K562 (cell line): ENCODE data around the gene CDC37. TPM values are rescaled to one million over a fixed set of nuclear protein-coding genes. Genes with fewer than 3 reads are reported as not detected.

ENCODE experiments used
- BCOR ChIP-seq: fragments of 450-650 bp; IDR thresholded peaks from 2 replicates; pipeline ENCODE4 v1.6.1; 2016
- BHLHE40 ChIP-seq: IDR thresholded peaks from 2 replicates; pipeline ENCODE4 v1.6.1; 2011; ENCODE audit warnings: low read length, improper control_type of control experiment
- EHMT2 ChIP-seq: fragments of 450-650 bp; IDR thresholded peaks from 2 replicates; pipeline ENCODE4 v1.6.1; 2018; ENCODE audit warnings: antibody characterized with exemption
- FOXK2 ChIP-seq, 2 experiments: fragments of 450-650 bp; IDR thresholded peaks in 1 of 2; conservative IDR thresholded peaks in 1 of 2; 2 replicates each; pipeline ENCODE4 v1.6.1; 2016; ENCODE audit warnings: low read depth in 2 of 2, mild to moderate bottlenecking in 1 of 2
- MEIS2 ChIP-seq: fragments of 450-650 bp; IDR thresholded peaks from 2 replicates; pipeline ENCODE4 v1.6.1; 2014; ENCODE audit warnings: mild to moderate bottlenecking; ENCODE audit not compliant: partially characterized antibody
- PYGO2 ChIP-seq: fragments of 450-650 bp; IDR thresholded peaks from 2 replicates; pipeline ENCODE4 v1.6.1; 2016; ENCODE audit warnings: mild to moderate bottlenecking, missing genetic modification characterization, moderate library complexity, missing compliant biosample characterization
- TAF15 ChIP-seq: fragments of 200-400 bp; formaldehyde crosslinking; IDR thresholded peaks from 2 replicates; pipeline ENCODE4 v1.6.1; 2017; ENCODE audit warnings: mild to moderate bottlenecking, low read depth, low read length, moderate library complexity
- TBL1XR1 ChIP-seq, 2 experiments: IDR thresholded peaks; 2 replicates each; pipeline ENCODE4 v1.6.1; 2012; ENCODE audit warnings: improper control_type of control experiment in 2 of 2, low read length in 2 of 2, mild to moderate bottlenecking in 1 of 2
- ZNF316 ChIP-seq: fragments of 450-650 bp; IDR thresholded peaks from 2 replicates; pipeline ENCODE4 v1.6.1; 2016
- ZNF561 ChIP-seq: fragments of 450-650 bp; formaldehyde crosslinking; conservative IDR thresholded peaks from 2 replicates; pipeline ENCODE4 v1.4.0; 2020; ENCODE audit warnings: mild to moderate bottlenecking, moderate library complexity
- ZNF766 ChIP-seq: fragments of 200-800 bp; sonication (Bioruptor generic); conservative IDR thresholded peaks from 2 replicates; pipeline ENCODE4 v1.6.1; 2016; ENCODE audit warnings: missing genetic modification characterization, missing compliant biosample characterization
- ZZZ3 ChIP-seq: fragments of 450-650 bp; IDR thresholded peaks from 2 replicates; pipeline ENCODE4 v1.6.1; 2016; ENCODE audit warnings: antibody characterized with exemption, mild to moderate bottlenecking, moderate library complexity
- polyA plus RNA-seq, 8 experiments: library from polyadenylated mRNA; depleted of rRNA in 4 of 8; stranded (reverse) in 5 of 8; unstranded in 3 of 8; fragments of >200 nt; fragmentation: Nextera tagmentation in 2 of 8; fragmentation: Illumina TruSeq in 1 of 8; extraction: Ambion mirVana in 2 of 8; extraction: Trizol in 1 of 8; gene quantifications; 2 replicates each; pipeline versions ENCODE4 v1.2.1 to v1.2.3, GENCODE V29; 2011 to 2014; ENCODE audit warnings: inconsistent platforms in 1 of 8, missing spikeins in 1 of 8
- total RNA-seq, 7 experiments: library from RNA; depleted of rRNA in 6 of 7; stranded (reverse); fragments of >200 nt in 6 of 7; fragmentation: Illumina TruSeq in 2 of 7; extraction: Trizol in 2 of 7; gene quantifications; 2 replicates each; pipeline versions ENCODE4 v1.2.1 to v1.2.3, GENCODE V29; 2011 to 2021; ENCODE audit warnings: low replicate concordance in 1 of 7
- TF ChIP-seq, protein P1 (sequence below): sonication (generic); IDR thresholded peaks from 2 replicates; pipeline ENCODE4 v1.6.1; 2016
- TF ChIP-seq, protein P2 (sequence below), 2 experiments: fragments of 150-350 bp in 1 of 2; IDR thresholded peaks; 2 replicates each; pipeline ENCODE4 v1.6.1; 2012 to 2016; ENCODE audit warnings: low read depth in 2 of 2, low read length in 2 of 2, mild to moderate bottlenecking in 1 of 2, moderate library complexity in 1 of 2
- TF ChIP-seq, protein P3 (sequence below): IDR thresholded peaks from 3 replicates; pipeline ENCODE4 v1.6.1; 2011; ENCODE audit warnings: borderline replicate concordance, mild to moderate bottlenecking; ENCODE audit not compliant: insufficient read length, insufficient read depth
- TF ChIP-seq, protein P4 (sequence below): fragments of 250-450 bp; sonication (Bioruptor Pico); IDR thresholded peaks from 2 replicates; pipeline ENCODE4 v1.4.0; 2020; ENCODE audit warnings: mild to moderate bottlenecking, moderate library complexity, borderline replicate concordance
- TF ChIP-seq, protein P5 (sequence below): sonication (generic); formaldehyde crosslinking; IDR thresholded peaks from 2 replicates; pipeline ENCODE4 v1.8.0; 2022; ENCODE audit warnings: mild to moderate bottlenecking, missing genetic modification reagents, borderline replicate concordance

Gene CDC37
- total and polyA plus RNA-seq, 9 of the 15 experiments (the other 6 are each of a cell fraction or from before 2014, with no cell fraction given): 6.6 to 538 (median 227) TPM

DNA sequence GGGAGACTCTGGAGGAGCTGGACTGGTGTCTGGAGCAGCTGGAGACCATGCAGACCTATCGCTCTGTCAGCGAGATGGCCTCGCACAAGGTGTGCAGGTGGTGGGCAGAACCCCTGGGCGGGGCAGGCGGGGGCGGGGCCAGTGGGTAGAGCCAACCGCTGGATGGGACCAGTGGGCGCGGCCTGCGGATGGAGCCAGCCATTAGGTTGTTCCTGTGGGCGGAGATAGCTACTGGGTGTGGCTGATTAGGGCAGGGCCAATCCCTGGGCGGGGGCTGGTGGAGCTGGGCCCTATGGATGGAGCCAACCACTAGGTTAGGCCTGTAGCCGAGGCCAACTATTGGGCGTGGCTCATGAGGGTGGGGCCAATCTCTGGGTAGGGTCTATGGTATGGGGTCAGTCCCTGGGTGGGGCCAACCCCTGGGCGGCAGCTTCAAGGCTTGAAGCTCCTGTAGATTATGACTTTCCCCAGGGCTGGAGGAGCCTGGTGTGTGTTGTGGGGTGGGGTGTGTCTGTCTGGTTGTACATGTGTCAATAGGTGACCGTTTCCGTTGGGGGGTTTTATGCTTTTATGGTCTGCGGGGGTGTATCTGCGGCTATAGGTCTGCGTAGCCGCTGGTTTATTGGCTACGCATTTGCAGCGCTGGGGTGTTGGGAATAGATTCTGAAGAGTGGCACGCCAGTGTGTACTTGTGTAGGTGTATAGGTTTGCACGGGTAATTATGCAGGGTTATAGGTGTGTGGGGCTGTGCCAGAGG lies 47.7 kb upstream of the CDC37 start (continued):
- no peak for TF ChIP-seq ZNF561
- no peak for TF ChIP-seq PYGO2 (tag)
- 0 out of 2 replicates have a peak, but pooled peaks have one; percentile 19 for TF ChIP-seq EHMT2
- TF ChIP-seq ZNF766 (CRISPR knock-in tag): no peak
- no peak for TF ChIP-seq TAF15
- TF ChIP-seq, protein P1, sequence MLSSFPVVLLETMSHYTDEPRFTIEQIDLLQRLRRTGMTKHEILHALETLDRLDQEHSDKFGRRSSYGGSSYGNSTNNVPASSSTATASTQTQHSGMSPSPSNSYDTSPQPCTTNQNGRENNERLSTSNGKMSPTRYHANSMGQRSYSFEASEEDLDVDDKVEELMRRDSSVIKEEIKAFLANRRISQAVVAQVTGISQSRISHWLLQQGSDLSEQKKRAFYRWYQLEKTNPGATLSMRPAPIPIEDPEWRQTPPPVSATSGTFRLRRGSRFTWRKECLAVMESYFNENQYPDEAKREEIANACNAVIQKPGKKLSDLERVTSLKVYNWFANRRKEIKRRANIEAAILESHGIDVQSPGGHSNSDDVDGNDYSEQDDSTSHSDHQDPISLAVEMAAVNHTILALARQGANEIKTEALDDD: peak; percentile 42; the same call in 1 of the 2 replicates
- no peak for TF ChIP-seq ZNF316
- TF ChIP-seq, protein P2, sequence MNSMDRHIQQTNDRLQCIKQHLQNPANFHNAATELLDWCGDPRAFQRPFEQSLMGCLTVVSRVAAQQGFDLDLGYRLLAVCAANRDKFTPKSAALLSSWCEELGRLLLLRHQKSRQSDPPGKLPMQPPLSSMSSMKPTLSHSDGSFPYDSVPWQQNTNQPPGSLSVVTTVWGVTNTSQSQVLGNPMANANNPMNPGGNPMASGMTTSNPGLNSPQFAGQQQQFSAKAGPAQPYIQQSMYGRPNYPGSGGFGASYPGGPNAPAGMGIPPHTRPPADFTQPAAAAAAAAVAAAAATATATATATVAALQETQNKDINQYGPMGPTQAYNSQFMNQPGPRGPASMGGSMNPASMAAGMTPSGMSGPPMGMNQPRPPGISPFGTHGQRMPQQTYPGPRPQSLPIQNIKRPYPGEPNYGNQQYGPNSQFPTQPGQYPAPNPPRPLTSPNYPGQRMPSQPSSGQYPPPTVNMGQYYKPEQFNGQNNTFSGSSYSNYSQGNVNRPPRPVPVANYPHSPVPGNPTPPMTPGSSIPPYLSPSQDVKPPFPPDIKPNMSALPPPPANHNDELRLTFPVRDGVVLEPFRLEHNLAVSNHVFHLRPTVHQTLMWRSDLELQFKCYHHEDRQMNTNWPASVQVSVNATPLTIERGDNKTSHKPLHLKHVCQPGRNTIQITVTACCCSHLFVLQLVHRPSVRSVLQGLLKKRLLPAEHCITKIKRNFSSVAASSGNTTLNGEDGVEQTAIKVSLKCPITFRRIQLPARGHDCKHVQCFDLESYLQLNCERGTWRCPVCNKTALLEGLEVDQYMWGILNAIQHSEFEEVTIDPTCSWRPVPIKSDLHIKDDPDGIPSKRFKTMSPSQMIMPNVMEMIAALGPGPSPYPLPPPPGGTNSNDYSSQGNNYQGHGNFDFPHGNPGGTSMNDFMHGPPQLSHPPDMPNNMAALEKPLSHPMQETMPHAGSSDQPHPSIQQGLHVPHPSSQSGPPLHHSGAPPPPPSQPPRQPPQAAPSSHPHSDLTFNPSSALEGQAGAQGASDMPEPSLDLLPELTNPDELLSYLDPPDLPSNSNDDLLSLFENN (IDR thresholded peaks at IDR 0.05; ENCODE audit: low read depth in 2 of 2, low read length in 2 of 2): no peak
- TF ChIP-seq, protein P3, sequence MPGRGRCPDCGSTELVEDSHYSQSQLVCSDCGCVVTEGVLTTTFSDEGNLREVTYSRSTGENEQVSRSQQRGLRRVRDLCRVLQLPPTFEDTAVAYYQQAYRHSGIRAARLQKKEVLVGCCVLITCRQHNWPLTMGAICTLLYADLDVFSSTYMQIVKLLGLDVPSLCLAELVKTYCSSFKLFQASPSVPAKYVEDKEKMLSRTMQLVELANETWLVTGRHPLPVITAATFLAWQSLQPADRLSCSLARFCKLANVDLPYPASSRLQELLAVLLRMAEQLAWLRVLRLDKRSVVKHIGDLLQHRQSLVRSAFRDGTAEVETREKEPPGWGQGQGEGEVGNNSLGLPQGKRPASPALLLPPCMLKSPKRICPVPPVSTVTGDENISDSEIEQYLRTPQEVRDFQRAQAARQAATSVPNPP: no peak
- no peak for TF ChIP-seq BCOR
- no peak for TF ChIP-seq ZZZ3
- TF ChIP-seq, protein P4, sequence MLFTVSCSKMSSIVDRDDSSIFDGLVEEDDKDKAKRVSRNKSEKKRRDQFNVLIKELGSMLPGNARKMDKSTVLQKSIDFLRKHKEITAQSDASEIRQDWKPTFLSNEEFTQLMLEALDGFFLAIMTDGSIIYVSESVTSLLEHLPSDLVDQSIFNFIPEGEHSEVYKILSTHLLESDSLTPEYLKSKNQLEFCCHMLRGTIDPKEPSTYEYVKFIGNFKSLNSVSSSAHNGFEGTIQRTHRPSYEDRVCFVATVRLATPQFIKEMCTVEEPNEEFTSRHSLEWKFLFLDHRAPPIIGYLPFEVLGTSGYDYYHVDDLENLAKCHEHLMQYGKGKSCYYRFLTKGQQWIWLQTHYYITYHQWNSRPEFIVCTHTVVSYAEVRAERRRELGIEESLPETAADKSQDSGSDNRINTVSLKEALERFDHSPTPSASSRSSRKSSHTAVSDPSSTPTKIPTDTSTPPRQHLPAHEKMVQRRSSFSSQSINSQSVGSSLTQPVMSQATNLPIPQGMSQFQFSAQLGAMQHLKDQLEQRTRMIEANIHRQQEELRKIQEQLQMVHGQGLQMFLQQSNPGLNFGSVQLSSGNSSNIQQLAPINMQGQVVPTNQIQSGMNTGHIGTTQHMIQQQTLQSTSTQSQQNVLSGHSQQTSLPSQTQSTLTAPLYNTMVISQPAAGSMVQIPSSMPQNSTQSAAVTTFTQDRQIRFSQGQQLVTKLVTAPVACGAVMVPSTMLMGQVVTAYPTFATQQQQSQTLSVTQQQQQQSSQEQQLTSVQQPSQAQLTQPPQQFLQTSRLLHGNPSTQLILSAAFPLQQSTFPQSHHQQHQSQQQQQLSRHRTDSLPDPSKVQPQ (CRISPR knock-in tag): no peak
- TF ChIP-seq BHLHE40: no peak
- TF ChIP-seq, protein P5, sequence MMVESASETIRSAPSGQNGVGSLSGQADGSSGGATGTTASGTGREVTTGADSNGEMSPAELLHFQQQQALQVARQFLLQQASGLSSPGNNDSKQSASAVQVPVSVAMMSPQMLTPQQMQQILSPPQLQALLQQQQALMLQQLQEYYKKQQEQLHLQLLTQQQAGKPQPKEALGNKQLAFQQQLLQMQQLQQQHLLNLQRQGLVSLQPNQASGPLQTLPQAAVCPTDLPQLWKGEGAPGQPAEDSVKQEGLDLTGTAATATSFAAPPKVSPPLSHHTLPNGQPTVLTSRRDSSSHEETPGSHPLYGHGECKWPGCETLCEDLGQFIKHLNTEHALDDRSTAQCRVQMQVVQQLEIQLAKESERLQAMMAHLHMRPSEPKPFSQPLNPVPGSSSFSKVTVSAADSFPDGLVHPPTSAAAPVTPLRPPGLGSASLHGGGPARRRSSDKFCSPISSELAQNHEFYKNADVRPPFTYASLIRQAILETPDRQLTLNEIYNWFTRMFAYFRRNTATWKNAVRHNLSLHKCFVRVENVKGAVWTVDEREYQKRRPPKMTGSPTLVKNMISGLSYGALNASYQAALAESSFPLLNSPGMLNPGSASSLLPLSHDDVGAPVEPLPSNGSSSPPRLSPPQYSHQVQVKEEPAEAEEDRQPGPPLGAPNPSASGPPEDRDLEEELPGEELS (CRISPR knock-in tag): no peak
- TF ChIP-seq FOXK2 (conservative IDR thresholded peaks at IDR 0.05 in 1 of 2, IDR thresholded peaks at IDR 0.05 in 1 of 2; ENCODE audit: low read depth in 2 of 2): no peak
- no peak for TF ChIP-seq TBL1XR1 (IDR thresholded peaks at IDR 0.05; ENCODE audit: low read length in 2 of 2)
- TF ChIP-seq MEIS2: no peak
